Stimulated activated CD4-positive, alpha-beta T cell treated with anti-CD3 and anti-CD28 coated beads, Interleukin-4, amount 100 ng/mL, for 48 hours (primary cell): ENCODE results near the gene CLIC5.

Experiments
- DNase-seq, 2 donors: peaks; one replicate each; pipeline ENCODE4 v3.0.0-alpha.2; 2020; ENCODE audit warnings: low read depth in 2 of 2

Gene CLIC5

DNA sequence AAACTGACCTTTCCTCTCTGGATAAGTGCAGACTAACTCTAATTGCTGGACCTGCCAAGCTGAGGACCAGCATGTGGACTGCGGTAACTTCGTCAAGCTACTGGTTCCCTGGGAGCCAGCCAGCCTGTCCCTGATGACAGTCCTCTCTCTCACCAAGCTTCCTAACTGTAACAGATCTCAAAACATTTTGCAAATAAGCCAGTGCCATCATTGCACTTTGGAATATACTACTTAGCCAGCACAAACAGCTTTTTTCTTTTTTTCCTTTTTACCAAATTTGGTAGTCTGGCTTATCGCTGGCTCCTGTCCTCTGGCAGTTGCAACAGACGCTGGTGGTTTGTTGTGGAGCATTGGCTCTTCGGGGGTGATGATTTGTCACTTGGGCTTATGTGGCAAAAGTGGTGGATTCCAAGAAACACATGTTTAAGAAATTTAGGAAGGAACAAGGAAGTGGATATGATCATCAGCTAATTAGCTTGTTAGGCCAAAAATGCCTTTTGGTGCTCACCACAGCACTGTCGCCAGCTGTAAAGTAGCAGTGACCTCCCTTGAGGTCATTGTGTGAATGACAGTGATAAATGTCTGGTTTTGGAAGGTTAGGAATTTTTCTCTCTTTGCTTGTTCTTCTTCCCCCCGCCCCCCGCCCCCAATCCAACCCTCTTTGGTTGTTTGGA lies 171.7 kb downstream of the CLIC5 start:
- no peak for DNase-seq

GRCh38 chr6:45841062-45841461 lies 174.6 kb downstream of the CLIC5 start:
- no peak for DNase-seq

- no peak for DNase-seq
Observed at GRCh38 chr6:45838996-45839395, 176.7 kb downstream of the CLIC5 start.

- no peak for DNase-seq
Observed at GRCh38 chr6:45838451-45838850, 177.2 kb downstream of the CLIC5 start.

- no peak for DNase-seq
Observed at GRCh38 chr6:45837541-45838200, 178.0 kb downstream of the CLIC5 start.

DNA sequence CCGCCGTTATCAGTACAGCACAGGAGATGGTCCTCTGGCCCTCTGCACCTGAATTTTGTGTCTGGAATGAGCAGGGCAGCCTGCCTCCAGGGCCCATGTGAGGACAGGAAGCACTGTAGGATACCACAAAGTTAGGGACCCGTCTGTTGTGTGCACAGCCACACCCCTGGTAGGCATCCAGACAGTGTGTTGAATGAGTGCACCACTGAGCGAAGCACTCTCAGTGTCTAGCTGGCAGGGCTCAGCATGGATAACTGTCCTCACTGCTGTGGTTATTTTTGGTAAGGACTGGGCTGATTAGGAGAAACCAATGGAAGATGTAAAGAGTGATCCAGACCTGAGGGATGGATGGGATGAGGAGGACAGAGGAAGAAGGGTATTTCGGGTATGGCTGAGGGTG lies 178.7 kb downstream of the CLIC5 start:
- DNase-seq, result no peak

GRCh38 chr6:45836438-45836824 lies 179.2 kb downstream of the CLIC5 start:
- DNase-seq, result no peak

DNA sequence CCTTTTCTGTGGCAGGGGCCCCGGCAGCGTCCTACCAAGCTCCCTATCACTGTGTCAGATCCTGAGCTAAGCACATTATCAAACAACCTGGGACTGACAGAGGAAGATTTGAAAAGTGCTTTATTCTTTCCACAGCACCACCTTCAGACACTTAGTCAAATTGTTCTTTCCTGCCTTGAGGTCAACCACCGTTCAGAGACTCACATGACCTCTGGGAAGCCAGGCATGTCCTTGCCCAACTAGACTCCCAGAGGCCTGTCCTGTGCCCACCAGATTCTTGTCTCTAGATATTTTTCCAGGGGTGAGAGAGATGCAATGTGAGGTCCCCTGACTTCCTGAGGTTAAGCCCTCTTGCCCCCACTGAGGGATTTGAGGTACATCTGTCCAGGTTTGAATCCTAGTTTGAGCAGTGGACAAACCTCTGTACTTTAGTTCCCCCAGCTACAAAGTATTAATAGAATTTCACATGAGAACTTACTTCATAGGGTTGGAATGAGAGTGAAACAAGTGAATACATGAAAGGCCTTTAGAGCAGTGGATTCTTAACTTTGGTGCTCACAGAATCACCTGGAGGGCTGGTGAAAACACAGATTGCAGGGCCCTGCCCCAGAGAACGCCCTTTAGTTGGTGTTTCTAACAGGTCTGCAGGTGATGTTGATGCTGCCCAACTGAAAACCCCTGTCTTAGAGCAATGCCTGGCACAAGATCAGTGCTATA lies 179.8 kb downstream of the CLIC5 start:
- no peak for DNase-seq

DNA sequence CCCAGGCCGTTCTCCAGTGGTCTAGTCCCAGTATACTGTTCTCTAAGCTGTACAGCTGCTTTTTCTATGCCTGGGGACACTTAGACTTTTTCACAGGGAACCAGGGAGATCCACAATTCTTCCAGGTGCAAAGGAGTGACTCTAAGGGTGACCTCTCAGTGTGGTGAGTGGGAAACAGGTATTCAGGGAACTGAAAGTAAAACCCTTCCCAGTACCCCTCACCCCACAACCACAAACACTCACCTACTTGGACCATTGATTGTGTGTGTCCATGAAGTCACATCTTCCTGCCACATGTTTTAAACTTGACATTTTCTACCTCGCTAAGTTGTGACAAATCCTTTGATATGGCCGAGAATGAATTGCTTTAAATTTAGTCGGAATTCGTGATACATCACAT lies 183.6 kb downstream of the CLIC5 start:
- DNase-seq, result no peak
